Endothelial cell of coronary artery (primary cell): ENCODE results near the gene TMTC1. TPM values are rescaled to one million over a fixed set of nuclear protein-coding genes. Genes with fewer than 3 reads are reported as not detected.

Experiments used
- total RNA-seq: library from RNA; depleted of rRNA; stranded (reverse); fragments of >200 nt; gene quantifications from 2 replicates; pipeline ENCODE4 v1.2.3, GENCODE V29; 2014

The TMTC1 gene
- 2.8 and 45.8 TPM in 2 replicates for total RNA-seq

DNA sequence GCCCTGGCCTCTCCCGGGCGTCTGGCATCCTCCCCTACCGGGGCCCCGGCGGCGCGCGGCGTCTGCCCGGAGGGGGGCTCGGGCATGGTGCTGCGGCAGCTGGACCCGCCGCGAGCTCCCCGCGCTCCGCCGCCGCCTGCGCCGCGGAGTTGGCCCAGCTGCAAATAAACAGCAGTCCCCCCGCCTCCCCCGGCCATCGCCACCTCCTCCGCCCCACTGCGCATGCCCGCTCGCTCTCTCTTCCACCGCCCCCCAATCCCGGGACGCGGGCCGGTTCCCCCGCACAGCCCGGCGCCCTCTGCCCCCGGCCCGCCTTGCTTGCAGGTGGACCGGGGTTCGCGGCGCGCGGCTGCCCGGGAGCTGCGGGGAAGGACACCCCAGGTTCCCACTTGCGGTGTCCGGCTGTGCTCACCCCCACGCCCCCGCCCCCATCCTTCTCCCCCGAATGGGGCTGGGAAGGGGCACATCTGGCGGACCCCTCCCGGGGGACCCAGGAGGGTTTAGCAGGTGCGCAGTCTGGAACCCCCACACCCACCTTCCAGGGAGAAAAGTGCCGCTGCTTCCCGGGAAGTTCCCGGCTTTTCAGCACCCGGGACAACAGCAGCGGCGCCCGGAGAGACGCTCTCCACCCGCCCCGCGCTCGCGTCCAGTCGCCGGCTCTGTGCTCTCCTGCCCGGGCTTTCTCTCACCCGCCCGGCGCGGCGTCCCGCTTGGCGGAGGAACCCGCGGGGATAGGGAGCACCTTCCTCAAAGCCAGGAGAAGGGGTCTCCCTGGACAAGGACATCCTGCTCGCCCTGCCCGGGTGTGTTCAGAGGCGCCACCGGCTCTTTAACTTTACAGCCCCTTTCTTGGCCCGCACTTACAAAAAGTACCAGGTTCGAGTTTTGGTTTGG, at the start of gene TMTC1:
Gene TMTC1, minus strand, starts transcription at position 170 of the 894 bp plus-strand sequence. CDS start 191 bp downstream, outside the sequence.

DNA sequence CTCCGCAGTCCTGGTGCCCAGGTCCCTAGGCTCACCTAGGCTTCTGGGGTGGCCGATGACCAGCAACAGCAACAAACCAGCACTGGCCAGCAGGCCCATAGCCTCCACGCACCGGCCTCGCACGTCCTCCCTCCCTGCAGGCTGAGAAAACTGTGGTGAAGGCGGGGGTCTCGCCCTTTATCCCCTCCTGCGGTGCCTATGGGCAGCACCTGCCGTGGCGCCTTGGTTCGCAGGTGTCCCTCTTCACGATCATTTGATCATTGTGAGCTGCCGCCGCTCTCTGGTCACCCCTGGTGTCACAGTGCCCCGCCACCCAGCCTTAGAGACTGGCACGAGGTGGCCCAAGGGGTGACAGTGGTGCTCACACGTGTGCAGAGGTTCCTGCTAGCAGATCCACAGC, 286.2 kb downstream of the TMTC1 start, which contains the start of gene OVCH1:
Gene OVCH1, minus strand, starts transcription at position 99 of the 400 bp plus-strand sequence. Its CDS starts 0 bp downstream, at position 99.

